OCI-LY7 (cell line): ENCODE measurements around the gene HIP1R. TPM values are rescaled to one million over a fixed set of nuclear protein-coding genes. Genes with fewer than 3 reads are reported as not detected.

Experiments used
- BruUV-seq: library from RNA; stranded (reverse); fragments of 400-500 nt; replicated peaks from 2 replicates; lab custom pipeline; 2021; lab: Mats Ljungman, UMichigan
- CTCF ChIA-PET: fragments of 300-600 bp; sonication (Branson Sonifier 250); formaldehyde crosslinking; loops from one replicate; lab custom pipeline; 2022; ENCODE audit warnings: antibody characterized with exemption; ENCODE audit not compliant: unreplicated experiment; lab: Charles Lee
- POLR2A ChIA-PET: fragments of 300-600 bp; sonication (Branson Sonifier 250); formaldehyde crosslinking; loops from one replicate; lab custom pipeline; 2022; ENCODE audit warnings: antibody characterized with exemption; lab: Charles Lee
- DNase-seq: peaks from one replicate; pipeline ENCODE4 v3.0.0-alpha.2; 2015; ENCODE audit warnings: low spot score
- H2AFZ ChIP-seq: fragments of 200-600 bp; sonication (generic), shearing (Covaris generic); 2 replicates; pipeline ENCODE4 v1.6.1; 2014; ENCODE audit warnings: mild to moderate bottlenecking, antibody characterized with exemption, low read length, moderate library complexity
- H3K27ac ChIP-seq: fragments of 200-600 bp; sonication (generic); 2 replicates; pipeline ENCODE4 v1.5.1; 2014; ENCODE audit warnings: mixed run types, low read depth, mild to moderate bottlenecking, moderate library complexity, low read length, inconsistent platforms; ENCODE audit not compliant: poor library complexity, severe bottlenecking
- H3K36me3 ChIP-seq: fragments of 200-600 bp; sonication (generic); 2 replicates; pipeline ENCODE4 v1.6.1; 2014; ENCODE audit warnings: mild to moderate bottlenecking, antibody characterized with exemption, low read length, moderate library complexity, mixed read lengths; ENCODE audit not compliant: insufficient read depth
- H3K4me1 ChIP-seq: fragments of 200-600 bp; sonication (generic); 2 replicates; pipeline ENCODE4 v1.5.1; 2014; ENCODE audit warnings: mild to moderate bottlenecking, low read length; ENCODE audit not compliant: insufficient read depth, poor library complexity, severe bottlenecking
- H3K4me2 ChIP-seq: fragments of 200-600 bp; sonication (generic); 2 replicates; pipeline ENCODE4 v1.6.1; 2014; ENCODE audit warnings: mild to moderate bottlenecking, low read length
- H3K4me3 ChIP-seq: fragments of 200-600 bp; sonication (generic); 2 replicates; pipeline ENCODE4 v1.5.1; 2014; ENCODE audit warnings: mild to moderate bottlenecking, low read depth, low read length; ENCODE audit not compliant: poor library complexity, severe bottlenecking
- H3K79me2 ChIP-seq: fragments of 200-600 bp; sonication (generic); 2 replicates; pipeline ENCODE4 v1.6.1; 2016; ENCODE audit warnings: low read depth, mild to moderate bottlenecking, low read length, moderate library complexity, mixed read lengths; ENCODE audit not compliant: insufficient read depth
- H3K9me2 ChIP-seq: fragments of 200-600 bp; sonication (generic); 2 replicates; pipeline ENCODE4 v1.6.1; 2016; ENCODE audit warnings: mild to moderate bottlenecking, low read length, mixed read lengths; ENCODE audit not compliant: insufficient read depth
- H3K9me3 ChIP-seq: fragments of 200-600 bp; sonication (generic); 2 replicates; pipeline ENCODE4 v1.6.1; 2014; ENCODE audit warnings: mild to moderate bottlenecking, mixed run types, low read length, mixed read lengths
- H4K20me1 ChIP-seq: fragments of 200-600 bp; sonication (generic); 2 replicates; pipeline ENCODE4 v1.6.1; 2014; ENCODE audit warnings: mild to moderate bottlenecking, antibody characterized with exemption, low read length, moderate library complexity, mixed read lengths; ENCODE audit not compliant: insufficient read depth
- EZH2phosphoT487 ChIP-seq: fragments of 200-600 bp; sonication (generic); IDR thresholded peaks from 2 replicates; pipeline ENCODE4 v1.6.1; 2018; ENCODE audit warnings: low read depth, borderline replicate concordance, mild to moderate bottlenecking, mixed run types, antibody characterized with exemption, low read length, moderate library complexity, mixed read lengths
- intact Hi-C: fragments of 100-400 bp; cut with micrococcal nuclease; formaldehyde crosslinking; loops from one replicate; pipeline ENCODE4 v1.10.0; 2022; ENCODE audit not compliant: unreplicated experiment
- total RNA-seq, 2 experiments: library from RNA; depleted of rRNA in 1 of 2; stranded (reverse); fragments of >200 nt in 1 of 2; shearing (Covaris generic) in 1 of 2; gene quantifications; 2 replicates each; pipeline ENCODE4 v1.2.3, GENCODE V29; 2014 to 2022
- TF ChIP-seq, protein P1 (sequence below): fragments of 200-600 bp; sonication (generic); conservative IDR thresholded peaks from 2 replicates; pipeline ENCODE4 v1.5.1; 2014; ENCODE audit warnings: mild to moderate bottlenecking, antibody characterized with exemption, low read length, moderate library complexity, mixed read lengths

HIP1R gene
- total RNA-seq, 2 experiments from 2014 or later, result 56.5 to 66.4 TPM

DNA sequence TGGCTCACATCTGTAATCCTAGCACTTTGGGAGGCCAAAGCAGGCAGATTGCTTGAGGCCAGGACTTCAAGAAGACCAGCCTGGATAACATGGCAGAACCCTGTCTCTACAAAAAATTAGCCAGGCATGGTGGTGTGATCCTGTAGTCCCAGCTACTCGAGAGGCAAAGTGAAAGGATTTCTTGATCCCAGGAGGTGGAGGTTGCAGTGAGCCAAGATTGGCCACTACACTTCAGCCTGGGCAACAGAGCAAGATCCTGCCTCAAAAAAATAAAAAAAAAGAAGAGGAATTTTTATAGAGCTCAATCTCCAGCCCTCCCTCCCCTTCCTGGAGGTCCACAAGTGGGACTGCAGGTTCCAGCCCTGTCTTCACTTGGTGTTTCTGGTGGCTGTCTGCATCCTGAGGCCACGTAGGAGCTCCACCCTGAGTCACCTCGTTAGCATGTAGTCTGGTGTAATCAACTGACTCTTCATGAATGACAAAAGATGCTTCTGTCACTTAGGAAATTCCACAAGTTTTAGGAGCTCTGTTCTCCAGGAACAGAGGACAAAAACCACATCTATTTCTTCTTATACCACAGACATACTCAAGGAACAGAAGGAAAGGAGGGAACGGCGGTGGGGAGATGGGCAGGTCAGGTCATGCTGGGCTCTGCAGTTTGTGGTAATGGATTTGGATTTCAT, 44.7 kb upstream of the HIP1R start:
- ChIA-PET CTCF (no interaction called here), POLR2A (interaction anchor here (1.0 kb wide), 2 partner anchors 11 to 23 kb away, joined by 4 read pairs; no protein-coding TSS in a partner anchor)
- intact Hi-C loops, result loop anchor here (5.0 kb wide), 1 partner anchor 47 kb away; the partner anchor contains the start of gene HIP1R
- TF ChIP-seq, protein P1, sequence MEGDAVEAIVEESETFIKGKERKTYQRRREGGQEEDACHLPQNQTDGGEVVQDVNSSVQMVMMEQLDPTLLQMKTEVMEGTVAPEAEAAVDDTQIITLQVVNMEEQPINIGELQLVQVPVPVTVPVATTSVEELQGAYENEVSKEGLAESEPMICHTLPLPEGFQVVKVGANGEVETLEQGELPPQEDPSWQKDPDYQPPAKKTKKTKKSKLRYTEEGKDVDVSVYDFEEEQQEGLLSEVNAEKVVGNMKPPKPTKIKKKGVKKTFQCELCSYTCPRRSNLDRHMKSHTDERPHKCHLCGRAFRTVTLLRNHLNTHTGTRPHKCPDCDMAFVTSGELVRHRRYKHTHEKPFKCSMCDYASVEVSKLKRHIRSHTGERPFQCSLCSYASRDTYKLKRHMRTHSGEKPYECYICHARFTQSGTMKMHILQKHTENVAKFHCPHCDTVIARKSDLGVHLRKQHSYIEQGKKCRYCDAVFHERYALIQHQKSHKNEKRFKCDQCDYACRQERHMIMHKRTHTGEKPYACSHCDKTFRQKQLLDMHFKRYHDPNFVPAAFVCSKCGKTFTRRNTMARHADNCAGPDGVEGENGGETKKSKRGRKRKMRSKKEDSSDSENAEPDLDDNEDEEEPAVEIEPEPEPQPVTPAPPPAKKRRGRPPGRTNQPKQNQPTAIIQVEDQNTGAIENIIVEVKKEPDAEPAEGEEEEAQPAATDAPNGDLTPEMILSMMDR, result no peak
- TF ChIP-seq EZH2phosphoT487, result no peak
- H3K27ac ChIP-seq, result no peak overlapping the region
- no peak for DNase-seq
- BruUV-seq, result no TSS peak
- no peak overlapping the region for H2AFZ ChIP-seq
- no peaks in the 10 kb centered on the region for H4K20me1 ChIP-seq
- H3K4me2 ChIP-seq, result no peak overlapping the region
- no peaks in the 10 kb centered on the region for H3K9me2 ChIP-seq
- H3K79me2 ChIP-seq, result no peaks in the 10 kb centered on the region
- H3K9me3 ChIP-seq, result no peaks in the 10 kb centered on the region
- H3K4me3 ChIP-seq, result no peak overlapping the region
- H3K36me3 ChIP-seq, result no peaks in the 10 kb centered on the region
- peaks cover 3% of the 10 kb centered on the region for H3K4me1 ChIP-seq

DNA sequence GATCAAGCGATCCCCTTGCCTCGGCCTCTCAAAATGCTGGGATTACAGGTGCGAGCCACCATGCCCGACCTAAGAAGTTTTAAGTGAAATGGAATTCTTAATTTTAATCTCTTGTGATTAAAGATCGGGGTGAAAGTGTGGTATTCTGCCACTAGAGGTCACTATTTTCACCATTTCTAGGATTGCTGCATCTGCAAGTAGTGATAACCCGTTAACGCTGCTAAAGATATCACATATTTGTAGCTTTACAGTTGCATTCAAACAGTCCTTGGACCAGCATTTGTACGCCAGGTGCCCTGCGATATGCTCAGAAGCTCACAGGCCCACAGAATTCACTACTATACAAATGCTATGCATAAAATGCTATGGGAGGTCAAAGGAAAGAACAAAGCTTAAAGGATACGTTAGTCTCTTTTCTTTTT, 41.6 kb upstream of the HIP1R start:
- TF ChIP-seq, protein P1, result peak; percentile 93
- no peak for TF ChIP-seq EZH2phosphoT487
- Histone ChIP-seq H3K4me2 (peak overlapping the region; percentile 27; the same call in 1 of the 2 replicates), H3K9me2 (no peaks in the 10 kb centered on the region), H3K4me3 (no peak overlapping the region), H3K79me2 (no peaks in the 10 kb centered on the region), H4K20me1 (no peaks in the 10 kb centered on the region), H3K27ac (no peak overlapping the region), H2AFZ (peak overlapping the region; percentile 42; the same call in 1 of the 2 replicates), H3K9me3 (no peaks in the 10 kb centered on the region), H3K4me1 (peaks cover 3% of the 10 kb centered on the region), H3K36me3 (no peaks in the 10 kb centered on the region)
- CTCF ChIA-PET, result interaction anchor here (0.6 to 1.6 kb wide), 7 partner anchors 33 to 439 kb away, joined by 3 to 8 read pairs (median 3); no protein-coding TSS in a partner anchor
- POLR2A ChIA-PET, result interaction anchor here (0.7 to 1.2 kb wide), 3 partner anchors 9 to 28 kb away, joined by 3 to 4 read pairs (median 4); no protein-coding TSS in a partner anchor
- intact Hi-C loops, result loop anchor here (1.0 to 5.0 kb wide), 3 partner anchors 44 to 159 kb away; partner anchors contain the start of gene HIP1R
- no TSS peak for BruUV-seq
- DNase-seq, result peak; percentile 82

DNA sequence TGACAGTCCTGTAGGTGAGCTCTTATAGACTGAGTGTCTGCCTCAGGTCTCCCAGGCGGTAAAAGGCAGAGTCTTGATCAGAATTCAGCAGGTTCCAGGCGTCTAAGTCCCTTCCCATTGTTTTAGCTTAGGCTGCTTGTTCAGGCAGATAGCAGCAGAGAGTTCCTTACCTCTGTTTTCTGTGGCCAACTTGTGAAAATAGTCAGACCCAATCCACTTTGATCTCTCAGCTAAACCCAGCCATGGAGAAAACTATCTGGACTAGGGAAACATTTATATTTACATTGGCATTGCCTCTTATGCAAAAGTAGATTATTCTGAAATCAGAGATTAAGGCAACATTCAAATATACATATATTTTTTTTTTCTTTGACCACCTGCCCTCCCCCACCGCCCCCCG, 39.5 kb upstream of the HIP1R start:
- no peaks in the 10 kb centered on the region for H3K9me3 ChIP-seq
- POLR2A ChIA-PET, result no interaction called here
- no peaks in the 10 kb centered on the region for H3K36me3 ChIP-seq

More for the DNA sequence above, 39.5 kb upstream of the HIP1R start:
- BruUV-seq, result no TSS peak
- intact Hi-C loops, result no loop called here
- Histone ChIP-seq H3K4me3 (no peak overlapping the region), H3K9me2 (no peaks in the 10 kb centered on the region), H3K4me2 (no peak overlapping the region), H4K20me1 (no peaks in the 10 kb centered on the region), H3K79me2 (no peaks in the 10 kb centered on the region), H2AFZ (no peak overlapping the region), H3K4me1 (peaks cover 3% of the 10 kb centered on the region), H3K27ac (no peak overlapping the region)
- TF ChIP-seq, protein P1, result no peak
- no peak for TF ChIP-seq EZH2phosphoT487
- no peak for DNase-seq
- CTCF ChIA-PET, result no interaction called here
